GM18499 (cell line): Measurements from ENCODE around the gene WDFY4.

Experiments
- ATAC-seq: cut with Tn5 transposase; IDR thresholded peaks from one replicate; pipeline ENCODE4 v1.9.1; 2021; ENCODE audit warnings: moderate number of reproducible peaks; ENCODE audit not compliant: insufficient read depth, unreplicated experiment

WDFY4 gene

DNA sequence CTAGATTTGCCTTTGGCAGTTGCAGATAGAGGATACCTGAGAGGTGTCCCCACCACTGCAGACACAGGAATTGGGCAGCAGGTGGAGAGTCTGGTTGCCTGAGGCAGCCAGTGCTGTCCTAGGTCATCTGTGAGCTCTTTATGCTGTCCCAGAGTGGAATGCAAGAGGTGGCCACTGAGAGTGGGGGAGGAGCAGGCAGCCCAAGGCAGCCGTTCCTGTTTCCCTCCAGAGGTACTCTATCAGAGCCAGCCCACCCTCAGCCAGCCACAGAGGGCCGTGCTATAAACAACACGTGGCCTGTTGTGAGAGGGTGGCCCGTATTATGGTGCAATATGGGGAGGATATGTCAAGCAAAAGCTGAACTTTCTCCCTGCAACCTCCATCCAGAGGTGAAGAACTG is 246.5 kb downstream of the WDFY4 start:
- no peak for ATAC-seq

DNA sequence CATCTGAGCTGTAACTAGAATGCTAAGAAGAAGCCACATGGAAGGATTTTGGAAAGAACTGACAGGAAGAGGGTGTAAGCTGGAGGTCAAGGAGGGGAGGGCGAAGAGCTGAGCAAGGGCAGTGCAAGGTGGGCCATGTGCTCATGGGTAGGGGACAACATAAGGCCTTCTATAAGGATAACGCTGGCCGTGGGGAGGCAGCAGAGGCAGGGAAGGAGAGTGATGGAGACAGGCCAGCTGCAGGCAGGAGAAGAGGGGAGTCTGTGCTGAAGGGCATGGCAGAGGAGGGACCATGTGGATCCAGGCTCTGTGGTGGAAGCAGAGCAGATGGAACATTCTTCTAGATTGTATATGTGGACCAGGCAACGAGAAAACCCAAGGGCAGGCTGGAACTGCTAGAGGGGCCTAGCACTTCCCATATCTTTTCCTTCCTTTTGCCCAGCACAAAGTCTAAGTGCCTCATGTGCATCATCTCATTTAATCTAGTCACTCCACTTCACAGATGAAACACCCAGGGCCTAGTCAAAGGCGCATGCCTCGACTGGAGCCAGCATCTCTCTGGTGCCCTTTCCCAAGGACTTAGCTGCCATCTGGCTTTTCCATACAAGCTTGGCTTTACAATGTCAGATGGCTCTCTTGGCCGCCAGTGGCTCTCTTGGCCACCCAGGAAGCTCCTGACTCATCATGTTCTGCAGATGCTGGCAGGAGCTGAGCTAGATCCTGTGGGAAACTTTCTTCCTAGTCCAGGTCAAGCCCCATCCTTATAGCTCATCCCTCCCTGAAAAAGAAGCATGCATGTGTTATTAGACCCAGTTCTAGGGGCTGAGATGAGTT is 248.4 kb downstream of the WDFY4 start:
- ATAC-seq, result no peak

DNA sequence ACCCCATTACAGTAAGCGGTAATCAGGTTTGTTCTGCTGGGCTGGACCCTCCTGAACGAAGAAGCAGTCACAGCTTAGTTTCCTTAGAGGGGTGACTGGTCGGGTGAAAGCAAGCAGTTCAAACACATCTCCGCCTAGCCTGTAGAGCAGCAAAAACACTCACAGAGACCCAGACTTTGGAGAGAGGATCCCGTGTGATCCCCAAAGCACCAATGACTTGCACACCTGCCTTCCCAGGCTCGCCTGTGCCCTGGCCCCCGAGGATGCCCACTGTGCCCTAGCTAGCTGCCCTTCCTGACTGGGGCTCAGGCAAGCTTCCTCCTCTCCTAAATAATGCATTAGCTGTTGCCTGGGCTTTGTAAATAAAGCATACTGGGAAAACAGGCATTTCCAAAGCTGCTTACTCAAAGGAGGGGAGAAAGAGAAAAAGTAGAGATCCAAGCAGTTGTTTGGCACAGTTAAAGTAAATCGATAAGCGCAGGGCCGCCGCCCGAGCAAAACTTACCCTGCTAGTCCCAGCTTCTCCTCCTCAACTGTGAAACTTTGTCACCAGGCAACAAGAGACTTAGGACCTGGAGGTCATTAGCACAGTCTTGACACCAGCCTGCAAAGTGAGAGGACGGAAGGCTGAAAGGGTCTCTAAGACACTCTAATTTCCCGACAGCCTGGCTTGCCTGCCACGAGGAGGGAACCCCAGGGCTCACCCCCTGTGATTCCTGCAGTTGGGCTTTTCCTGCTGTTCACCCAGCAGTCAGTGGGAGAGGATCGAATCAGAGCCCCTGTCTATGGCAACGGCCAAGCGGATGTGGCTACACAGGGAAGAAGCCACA is 250.2 kb downstream of the WDFY4 start:
- ATAC-seq, result no peak

DNA sequence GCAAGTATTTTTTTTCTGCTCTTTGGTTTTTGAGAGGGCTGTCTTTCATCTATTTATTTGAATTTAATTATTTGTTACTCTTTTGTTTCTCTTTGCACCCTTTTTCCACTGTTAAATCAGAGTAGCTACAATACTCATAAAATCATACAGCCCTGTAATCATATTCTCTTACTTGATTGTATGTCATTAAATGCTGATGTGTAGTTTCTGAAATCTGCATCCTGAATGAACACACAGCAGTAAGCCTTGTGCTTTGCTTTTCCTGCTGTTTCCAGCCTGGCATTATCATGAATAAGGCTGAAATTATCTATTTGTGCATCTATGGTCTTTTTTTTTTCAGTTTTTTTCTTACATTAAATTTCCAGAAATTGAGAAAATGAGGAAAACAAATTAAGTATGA is 250.9 kb downstream of the WDFY4 start:
- ATAC-seq, result no peak

DNA sequence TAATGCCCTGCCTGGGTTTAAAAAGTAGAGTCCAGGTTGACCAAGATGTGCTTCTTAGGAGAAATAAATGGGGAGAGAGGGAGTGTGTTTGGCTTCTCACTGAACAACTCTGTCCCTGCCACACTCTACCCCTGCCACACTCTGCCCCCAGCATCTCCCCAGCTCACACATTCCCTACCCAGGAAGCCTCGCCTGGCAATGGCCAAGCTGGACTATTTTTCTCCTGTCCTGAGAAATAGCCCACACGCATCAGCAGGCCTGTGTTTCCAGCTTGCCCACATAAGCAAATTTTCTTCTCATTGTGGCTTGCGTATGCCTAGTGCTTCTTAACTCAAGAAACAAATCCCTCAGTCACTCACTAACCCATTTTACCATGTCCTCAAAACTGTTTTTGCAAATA is 253.1 kb downstream of the WDFY4 start:
- no peak for ATAC-seq

DNA sequence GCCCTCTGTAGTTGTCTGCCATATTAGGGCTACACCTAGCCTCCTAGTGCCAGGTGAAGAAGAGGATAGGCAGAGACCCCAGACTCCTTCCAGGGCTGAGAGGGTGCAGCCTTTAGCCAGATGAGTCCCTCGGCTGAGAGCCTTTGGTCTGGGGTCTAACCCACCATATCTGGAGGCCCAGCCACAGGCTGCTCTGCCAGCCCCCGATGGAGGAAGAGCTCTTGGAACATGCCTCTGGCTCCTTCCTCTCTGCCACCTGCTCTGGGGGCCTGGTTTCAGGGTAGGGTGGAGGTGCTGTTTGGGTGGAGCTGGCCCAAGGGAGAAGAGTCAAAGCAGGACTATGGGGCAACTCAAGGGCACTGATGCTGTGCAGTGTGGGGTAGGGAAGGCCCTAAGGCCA is 253.6 kb downstream of the WDFY4 start:
- ATAC-seq, result no peak

DNA sequence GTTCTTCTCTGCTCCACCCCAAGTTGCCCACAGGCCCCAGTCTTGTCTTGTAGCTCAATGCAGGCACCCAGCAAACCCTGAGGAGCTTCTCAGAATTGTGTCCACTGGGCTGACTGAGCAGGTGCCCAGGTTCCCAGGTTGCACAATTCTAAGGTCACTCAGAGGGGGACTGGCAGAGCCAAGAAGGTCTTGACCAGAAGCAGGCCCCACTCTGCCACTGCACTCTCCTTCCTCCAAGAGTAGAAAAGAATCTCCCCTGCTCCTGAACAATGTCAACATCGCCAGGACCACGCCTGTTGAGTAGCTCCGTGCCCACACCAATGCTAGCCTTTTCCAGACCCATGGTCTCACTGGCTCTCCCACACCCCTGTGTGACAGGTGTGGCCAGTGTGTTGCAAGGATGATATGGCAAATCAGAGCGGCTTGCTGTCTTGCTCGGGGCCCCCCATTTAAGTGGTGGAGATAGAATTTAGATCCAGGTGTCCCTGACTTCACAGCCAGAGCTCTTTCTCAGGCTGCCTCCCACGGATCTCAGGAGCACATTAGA is 254.4 kb downstream of the WDFY4 start:
- ATAC-seq, result no peak

DNA sequence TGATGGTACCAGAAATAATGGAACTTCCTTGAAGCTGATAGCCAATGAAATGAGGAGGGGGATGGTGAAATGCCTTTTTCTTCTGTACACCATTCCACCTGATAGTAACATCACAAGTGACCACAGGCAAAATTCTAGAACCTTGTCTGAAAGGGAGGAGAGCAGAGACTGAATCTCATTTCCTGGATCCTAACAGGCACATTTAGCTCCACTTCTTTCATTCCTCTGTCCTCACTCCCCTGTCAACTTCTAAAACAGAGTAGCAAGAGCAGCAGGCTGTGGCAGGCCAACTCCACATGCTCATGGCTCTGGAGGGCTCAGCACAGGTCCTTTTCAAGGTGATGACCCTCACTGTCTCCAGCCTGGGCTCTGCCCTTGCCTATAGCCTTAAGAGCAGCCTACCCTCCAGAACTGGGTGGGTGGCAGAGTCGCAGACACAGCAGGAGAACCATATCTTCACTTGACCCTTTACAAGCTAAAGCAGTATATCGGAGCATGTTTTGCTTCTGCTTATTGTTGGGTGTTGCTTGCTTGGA is 255.2 kb downstream of the WDFY4 start, which contains the start of gene LRRC18:
TSS of gene LRRC18 (minus strand) at position 51 of the 536 bp plus-strand sequence. CDS start 25,685 bp downstream, outside the sequence.
- ATAC-seq, result no peak

DNA sequence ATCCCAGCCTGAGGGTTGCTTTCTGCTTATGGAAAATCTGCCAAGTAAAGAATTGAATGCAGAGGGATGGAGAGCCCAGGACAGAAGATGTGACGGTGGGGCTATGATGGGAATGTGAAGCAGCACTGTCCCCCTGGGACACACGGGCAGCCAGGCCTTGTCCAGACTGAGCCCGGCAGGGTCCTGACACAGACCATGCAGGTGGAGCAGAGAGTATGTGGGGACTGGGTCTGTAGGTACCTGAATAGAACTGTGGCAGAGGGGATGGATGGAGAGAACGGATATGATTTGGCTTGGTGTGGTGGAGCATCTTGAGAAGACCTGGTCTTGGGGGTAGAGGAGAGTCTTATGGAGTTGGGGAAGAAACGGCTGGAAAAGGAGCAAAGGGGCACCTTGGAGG is 255.7 kb downstream of the WDFY4 start:
- no peak for ATAC-seq

DNA sequence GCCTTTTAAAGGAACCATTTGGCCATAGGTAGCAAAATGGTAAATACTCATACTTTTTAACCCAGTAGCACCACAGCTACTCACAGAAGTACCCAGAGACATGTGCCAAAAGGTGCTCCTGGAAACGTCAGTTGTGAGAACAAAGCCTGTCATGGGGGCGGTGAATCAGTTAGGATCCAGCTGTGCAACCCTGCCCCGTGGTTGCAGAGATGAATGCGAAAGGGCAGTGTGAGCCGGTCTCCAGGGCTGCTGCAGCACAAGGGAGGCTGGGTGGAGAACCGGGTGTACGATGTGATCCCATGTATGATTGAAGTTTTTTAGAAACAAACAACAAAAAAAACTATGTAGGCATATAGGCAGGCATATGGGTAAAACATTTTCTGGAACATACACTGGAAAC is 256.3 kb downstream of the WDFY4 start:
- ATAC-seq, result no peak

DNA sequence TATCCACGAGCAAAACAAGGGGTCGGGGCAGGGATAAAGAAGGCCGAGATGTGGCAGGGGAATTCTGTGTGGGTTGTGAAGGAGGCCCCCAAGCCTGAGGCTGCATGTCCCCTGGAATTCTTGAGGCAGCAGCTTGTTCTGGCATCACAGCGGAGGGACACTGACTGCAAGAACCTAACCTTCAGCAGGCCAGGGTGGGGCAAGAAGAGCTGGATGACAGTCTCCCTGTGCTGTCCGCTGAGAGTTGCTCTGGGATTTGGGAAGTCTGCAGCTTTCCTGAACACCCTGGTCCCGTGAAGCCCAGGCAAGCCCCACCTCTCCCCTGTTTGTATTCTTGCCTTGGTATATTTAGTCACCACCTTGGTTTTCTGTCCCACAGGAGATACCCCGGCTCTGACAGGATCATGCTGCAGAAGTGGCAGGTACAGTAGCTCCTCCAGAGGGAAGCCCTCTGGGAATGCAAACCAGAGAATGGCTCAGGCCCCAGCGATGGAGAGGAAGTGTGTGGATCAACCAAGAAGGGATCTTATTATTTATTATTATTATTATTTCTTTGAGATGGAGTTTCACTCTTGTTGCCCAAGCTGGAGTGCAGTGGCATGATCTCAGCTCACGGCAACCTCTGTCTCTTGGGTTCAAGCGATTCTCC is 256.9 kb downstream of the WDFY4 start:
- no peak for ATAC-seq

DNA sequence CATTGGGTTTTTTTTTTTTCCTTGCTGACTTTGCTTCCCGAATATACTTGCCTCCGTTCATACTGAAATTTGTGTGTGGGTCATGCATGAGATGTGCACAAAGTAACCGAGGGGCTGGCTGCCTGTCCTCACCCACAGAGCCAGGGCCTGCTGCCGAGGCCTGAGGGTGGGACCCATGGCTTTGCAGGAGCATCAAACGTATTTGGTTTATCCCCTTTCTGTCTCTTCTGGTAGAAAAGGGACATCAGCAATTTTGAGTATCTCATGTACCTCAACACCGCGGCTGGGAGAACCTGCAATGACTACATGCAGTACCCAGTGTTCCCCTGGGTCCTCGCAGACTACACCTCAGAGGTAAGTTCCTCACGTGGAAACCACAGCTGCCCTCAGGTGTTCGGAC is 258.4 kb downstream of the WDFY4 start:
- ATAC-seq, result no peak

DNA sequence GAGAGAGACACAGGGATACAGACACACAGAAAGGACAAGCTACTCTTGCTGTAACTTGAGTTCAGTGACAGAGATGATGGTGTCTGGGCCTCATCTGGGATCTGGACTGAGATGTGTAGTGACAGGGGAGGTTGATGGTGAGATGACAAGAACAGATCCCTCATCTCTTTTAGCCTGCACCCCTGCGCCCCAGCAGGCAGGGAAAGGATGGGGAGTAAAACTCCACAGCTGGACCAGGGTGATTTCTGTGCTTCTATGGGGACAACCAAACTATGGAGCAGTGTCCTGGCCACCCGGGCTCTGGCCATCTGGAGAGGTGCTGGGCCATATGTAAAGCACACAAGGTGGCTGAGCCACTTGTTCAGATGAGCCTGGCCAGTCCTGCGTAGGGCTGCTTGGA is 259.5 kb downstream of the WDFY4 start:
- ATAC-seq, result no peak

DNA sequence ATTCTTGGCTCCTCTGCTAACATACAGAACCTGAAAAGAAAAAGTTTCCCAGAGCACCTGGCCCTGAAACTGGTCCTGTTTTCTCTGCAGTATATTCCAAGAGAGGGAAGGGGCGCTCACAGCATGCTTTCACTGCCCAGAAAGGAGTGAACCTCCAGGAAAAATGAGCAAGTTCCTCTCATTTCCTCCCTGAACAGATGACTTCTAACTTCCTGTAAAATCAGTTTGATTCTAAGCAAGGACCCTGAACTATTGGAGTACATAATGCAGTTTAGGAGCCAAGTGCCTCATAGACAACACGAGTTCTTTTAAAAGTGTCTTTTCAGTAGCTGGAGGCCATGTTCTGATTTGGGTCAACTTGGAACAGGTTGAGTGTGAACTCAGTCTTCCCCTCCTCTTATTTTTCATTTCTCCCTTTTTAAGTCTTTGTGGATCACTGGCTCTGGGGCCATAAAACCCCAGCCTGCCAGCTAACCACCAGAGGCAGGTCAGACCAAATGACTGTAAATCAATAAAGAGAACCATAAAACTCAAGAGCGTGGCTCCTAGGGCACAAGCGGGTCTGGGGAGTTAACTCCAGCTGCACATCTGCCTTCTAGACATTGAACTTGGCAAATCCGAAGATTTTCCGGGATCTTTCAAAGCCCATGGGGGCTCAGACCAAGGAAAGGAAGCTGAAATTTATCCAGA is 260.9 kb downstream of the WDFY4 start:
- no peak for ATAC-seq

DNA sequence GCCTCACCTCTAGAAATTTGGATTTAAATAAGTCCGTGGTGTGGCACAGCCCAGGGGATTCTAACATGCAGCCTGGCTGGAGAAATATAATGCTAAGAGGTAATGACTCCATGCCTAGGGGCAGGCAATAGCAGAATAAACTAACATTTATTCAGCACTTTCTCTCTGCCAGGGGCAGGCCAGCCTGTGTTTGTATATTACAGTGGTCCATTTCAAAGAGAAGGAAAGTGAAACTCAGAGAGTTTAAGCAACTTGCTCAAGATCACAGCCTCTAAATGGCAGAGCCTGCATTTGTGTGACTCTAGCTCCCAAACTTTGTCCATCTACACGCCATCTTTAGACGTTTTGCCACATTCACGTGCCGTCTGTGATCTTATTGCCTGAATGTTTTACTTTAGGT is 261.7 kb downstream of the WDFY4 start:
- no peak for ATAC-seq

DNA sequence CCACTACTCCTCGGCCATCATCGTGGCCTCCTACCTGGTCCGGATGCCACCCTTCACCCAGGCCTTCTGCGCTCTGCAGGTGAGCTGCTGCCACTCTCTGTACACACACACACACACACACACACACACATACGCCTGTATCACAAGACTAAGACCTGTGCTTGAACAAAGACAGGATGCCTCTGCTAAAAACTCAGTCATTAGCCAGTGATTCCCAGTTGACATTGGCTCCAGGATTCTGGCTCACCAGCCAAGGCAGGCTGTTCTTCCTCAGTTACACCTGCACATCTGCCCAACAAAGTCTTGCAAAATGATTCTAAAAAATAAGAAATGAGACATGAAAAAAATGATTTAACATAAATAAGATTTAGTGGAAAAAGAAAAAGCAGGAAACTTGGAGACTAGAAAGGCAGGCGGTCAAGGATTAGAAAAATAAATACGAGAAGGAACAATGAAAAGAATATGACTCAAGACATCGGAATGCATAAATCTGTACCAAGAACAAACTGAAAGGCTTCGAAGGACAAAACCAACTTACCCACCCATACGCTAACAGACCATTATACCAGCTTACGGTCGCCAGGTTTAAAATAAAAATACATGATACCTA is 262.3 kb downstream of the WDFY4 start:
- no peak for ATAC-seq

DNA sequence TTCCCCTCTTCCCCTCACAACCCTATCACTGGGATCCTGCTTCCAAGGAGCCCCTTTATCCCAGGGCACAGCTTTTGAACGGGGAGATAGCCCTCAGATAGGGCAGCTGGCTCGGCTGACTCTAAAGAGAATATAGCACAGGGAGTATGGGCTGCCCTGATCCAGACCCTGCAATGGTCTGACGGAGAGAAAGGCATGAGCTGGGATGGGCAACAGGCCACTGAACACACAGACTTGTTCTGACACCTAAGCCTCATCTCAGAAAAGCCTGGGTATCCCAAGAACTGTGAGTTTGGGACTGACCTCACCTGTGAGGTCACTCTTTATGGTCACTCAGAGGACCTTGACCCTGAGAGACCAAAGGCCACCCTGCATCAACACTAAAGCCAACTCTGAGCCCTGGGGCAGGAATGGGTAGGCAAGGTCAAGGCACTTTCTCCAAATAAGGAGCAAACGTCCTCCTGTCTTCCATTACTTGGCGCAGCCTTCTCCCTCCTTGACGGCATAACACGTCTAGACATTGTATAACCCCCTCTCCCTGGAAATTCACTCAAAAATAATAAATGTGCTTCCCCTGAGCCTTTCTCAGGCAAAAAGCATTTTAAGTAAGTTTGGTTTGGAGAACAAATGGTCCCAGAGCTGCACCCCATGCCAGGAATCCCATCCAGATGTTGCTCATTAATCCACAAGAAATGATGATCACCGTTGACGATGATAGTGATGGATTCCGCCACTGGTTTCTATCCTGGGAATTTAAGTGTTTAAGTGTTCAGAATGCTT is 263.2 kb downstream of the WDFY4 start:
- no peak for ATAC-seq

DNA sequence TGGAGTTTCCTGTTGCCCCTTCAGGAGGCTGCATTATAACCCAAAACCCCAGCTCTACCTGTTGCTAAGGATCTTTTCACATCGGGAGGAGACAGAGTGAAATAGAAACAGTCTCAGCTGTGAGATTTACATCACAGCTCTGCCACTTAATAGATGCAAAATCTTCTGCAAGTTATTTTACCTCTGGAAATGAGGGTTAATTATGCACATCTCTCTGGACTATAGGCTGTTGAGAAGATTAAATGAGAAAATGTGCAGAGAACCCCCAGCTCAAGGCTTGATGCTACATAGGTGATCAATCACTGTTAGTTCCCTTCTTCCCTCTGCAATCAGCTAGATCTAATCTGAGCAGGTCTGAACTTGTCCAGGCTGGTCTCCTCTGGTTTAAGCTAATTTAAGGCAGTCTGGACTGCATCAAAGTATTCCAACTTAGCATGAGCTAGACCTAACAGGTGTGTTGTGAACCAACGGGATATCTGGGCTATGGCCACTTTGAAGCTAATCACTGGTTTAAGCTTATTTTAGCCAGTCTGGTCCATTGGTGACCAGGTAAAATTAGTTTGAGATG is 263.9 kb downstream of the WDFY4 start:
- ATAC-seq, result no peak
